ENCODE measurements around the gene ZNF438.
"Not testable (repeated sequence)": the region's sequence is repeated elsewhere in the genome, so short reads cannot be mapped to it uniquely, and the experiment has no call there.

The ZNF438 gene

GRCh38 chr10:31010062-31010461, 21.6 kb downstream of the ZNF438 start:
- no peak for DNase-seq

DNA sequence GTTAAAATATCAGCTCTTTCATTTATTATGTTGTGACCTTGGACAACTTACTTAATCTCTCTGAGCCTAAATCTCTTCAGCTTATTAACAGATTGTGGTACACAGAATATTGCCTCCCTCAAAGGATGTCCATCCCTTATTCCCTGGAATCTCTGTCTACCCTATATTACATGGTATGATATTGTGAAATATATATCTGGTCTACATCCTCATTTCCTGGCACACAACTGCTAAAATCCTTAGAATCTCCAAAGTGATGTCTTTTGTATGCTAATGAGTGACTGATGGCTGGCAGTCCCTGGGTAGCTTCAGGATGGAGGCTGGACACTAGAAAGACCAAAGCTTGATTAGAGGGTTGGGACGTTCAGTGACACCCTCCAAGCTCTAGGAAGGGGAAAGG, 25.8 kb downstream of the ZNF438 start:
- no peak for DNase-seq

DNA sequence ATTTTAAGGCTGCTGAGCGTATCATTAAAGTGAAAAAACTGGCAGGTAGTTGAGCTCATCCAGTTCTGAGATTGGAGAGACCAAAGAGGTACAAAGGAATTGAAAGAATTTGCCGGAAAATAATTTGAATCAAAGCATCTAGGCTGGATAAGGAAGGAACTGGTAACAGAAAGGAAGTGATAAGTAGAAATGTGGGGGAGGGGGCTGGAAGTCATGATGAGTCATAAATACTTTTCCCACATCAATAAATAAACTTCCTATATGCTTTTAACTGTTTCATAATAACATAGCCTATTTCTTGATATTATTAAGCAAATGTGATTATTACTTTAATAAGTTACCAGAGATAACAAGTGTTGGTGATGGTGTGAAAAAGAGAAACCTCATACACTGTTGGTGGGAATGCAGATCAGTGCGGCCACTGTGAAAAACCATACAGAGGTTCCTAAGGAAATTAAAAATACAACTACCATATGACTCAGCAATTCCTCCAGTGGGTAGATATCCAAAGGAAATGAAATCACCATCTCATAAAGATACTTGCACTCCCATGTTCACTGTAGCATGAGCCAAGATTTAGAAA, 27.0 kb downstream of the ZNF438 start:
- DNase-seq: no peak

DNA sequence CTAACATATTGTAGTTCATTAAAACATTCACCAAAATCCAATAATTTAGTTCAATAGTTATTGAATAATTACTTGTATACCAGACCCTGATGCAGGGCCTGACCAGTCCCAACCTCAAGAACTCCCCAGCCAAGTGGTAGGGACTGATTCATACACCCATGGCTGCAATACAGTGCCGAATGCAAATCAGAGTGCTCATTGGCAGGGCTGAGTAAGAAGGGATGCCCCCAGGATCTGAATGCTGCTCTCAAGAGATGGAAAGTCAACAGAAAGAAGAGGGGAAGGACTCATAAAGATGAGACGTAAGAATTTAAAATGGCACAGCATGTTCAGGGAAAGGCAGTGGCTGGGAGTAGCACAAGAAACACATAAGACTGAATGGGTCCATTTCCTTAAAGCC, 29.9 kb downstream of the ZNF438 start:
- DNase-seq: no peak

GRCh38 chr10:31000867-31001266, 30.8 kb downstream of the ZNF438 start:
- no peak for DNase-seq

DNA sequence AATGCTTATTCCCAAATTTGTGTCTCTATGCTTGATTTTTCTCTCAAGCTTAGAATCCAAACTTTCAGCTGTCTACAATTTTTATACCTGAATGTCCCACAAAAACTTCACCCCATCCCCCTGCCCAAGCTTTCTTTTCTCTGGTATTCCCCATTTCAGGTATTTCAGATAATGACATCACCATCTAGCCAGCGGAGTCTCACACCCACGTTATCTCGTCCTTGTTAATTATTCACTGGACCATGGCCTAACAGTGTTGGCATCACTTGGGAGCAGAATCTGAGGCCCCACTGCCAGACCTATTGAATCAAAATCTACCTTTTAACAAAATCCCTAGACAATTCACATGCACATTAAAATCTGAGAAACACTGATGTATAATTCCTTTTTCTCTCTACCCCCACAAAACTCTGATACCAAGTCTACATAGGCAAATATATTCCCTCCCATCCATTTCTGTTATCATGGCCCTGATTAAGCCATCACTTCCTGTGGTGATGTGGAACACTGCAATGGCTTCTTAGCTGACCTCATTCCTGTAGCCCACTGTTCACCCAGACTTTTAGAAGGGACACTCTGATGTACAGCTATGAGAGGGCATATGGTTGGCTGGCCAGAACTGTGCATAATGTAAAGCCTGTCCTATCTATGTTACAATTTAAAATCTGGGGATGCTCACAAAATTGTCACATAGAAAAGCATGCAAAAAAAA, 31.4 kb downstream of the ZNF438 start:
- no peak for DNase-seq

DNA sequence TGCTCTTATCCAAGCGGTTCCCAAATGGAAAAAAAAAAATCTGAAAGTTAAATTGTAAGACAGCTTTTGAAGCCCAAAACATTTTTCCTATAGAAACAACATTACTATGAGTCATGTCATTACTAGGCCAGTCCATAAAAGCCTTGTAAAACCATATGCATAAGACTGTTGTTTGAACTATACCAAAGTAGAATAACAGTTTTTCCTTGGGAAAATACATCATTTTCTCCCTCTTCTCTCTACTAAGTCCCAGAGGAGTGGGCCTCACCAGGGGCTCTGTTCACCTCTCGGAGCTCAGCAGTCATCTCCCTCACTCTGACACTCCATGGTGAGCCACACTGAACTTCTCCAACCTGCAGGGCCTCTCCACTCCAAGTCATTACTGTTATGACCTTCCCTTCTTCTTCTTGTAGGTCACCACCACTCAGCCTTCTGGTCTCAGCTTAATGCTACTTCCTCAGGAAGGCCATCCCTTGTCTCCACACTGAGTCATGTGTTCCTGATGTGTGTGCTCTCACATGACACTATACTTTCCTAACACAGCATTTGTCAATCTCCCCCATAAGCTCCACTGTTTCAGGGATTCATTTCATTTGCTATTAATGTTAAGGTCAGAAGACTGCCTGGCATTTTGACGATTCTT, 32.5 kb downstream of the ZNF438 start:
- no peak for DNase-seq

GRCh38 chr10:30997536-30998235, 34.0 kb downstream of the ZNF438 start:
- DNase-seq: no peak

DNA sequence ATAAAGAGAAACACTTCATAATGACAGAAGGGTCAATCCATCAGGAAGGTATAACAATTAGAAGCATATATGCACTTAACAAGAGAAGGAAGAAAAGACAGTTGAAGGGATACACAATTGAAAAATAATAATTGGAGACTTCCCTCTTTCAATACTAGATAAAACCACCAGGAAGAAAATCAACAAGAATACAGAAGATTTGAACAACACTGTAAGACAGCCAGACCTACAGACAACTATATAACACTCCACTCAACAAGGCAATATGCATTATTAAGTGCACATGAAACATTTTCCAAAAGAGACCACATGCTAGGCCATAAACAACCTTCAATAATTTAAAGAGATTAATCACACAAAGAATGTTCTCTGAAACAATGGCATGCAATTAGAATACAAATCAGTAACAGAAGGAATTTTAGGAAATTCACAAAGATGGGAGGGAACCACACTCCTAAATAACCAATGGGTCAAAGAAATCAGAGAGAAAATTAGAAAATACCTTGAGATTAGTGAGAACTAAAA, 35.1 kb downstream of the ZNF438 start:
- DNase-seq: no peak

GRCh38 chr10:30995081-30995770, 36.4 kb downstream of the ZNF438 start:
- DNase-seq: no peak

DNA sequence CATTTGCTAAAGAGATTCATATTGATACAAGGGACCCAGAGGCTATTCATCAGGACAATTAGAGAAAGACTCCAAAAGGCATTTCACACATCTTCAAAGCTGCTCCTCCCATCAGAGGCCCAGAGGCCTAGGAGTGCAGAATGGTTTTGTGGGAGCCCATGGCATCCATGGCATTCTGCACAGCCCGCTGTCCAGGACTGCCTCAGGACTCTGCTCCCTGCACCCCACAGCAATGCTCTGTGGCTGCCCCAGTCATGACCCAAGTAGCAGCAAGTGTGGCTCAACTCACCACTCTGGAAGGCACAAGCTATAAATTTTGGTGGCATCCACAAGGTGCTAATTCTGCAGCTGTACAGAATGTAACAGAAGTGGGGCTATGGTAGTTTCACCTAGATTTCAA, 38.5 kb downstream of the ZNF438 start:
- no peak for DNase-seq

DNA sequence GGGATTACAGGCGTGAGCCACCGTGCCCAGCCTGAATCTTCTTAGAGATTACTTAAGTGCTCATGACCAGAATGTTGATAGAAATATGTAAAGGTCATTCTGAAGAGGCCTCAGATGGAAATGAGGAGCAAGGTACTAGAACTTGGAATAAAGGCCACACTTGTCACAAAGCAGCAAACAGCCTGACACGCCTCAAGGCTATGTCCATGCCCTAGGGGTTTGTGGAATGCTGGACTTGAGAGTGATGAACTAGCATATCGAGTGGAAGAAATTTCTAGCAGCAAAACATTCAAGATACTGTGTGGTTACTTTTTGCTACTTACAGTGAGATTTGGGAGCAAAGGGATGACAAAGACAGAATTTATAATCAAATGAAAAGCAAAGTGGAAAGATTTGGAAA, 39.0 kb downstream of the ZNF438 start:
- DNase-seq: no peak

GRCh38 chr10:30991647-30992011, 40.0 kb downstream of the ZNF438 start:
- no peak for DNase-seq

GRCh38 chr10:30990971-30991646, 40.6 kb downstream of the ZNF438 start:
- no peak for DNase-seq

DNA sequence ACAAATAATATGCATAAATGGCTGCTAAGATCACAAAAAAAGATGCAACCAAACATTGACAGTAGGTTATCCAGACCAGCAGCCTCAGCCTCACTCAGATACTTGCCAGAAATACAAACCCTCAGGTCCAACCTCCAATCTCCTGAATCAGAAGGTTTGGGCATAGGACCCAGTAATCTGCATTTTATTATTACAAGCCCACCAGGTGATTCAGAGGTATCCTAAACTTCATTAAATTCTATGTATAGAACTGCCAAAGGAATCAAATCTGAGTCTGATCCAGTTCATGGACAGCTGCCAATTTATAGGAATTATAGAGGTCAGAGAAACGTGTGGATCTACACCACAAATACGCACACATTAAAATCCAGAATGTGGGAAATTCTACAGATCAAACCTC, 41.3 kb downstream of the ZNF438 start:
- DNase-seq: no peak

DNA sequence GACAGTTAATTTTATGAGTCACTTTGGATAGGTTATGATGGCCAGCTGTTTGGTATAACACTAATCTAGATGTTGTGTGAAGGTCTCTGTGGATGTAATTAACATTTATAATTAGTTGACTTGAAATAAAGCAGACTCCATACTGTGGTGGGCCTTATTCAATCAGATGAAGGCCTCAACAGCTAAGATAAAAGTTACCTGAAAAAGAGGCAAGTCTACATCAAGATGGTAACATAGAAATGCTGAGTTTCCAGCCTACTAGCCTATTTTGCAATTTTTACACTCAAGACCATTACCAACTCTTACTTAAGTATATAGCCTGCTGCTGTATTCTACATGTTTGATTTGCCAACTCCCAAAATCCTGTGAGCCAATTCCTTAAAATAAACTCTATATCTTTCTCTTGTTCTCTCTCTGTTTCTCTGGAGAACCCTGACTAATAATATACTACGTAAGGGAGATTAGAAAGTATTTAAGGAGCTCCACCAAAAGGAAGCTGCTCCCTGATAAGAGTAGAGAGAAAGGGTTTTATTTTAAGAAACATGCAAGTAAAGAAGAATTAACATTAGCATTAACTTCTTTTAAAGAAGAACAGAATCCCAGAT, 42.7 kb downstream of the ZNF438 start:
- no peak for DNase-seq

- DNase-seq: no peak
These were observed 44.2 kb downstream of the ZNF438 start for GRCh38 chr10:30987463-30987862.

DNA sequence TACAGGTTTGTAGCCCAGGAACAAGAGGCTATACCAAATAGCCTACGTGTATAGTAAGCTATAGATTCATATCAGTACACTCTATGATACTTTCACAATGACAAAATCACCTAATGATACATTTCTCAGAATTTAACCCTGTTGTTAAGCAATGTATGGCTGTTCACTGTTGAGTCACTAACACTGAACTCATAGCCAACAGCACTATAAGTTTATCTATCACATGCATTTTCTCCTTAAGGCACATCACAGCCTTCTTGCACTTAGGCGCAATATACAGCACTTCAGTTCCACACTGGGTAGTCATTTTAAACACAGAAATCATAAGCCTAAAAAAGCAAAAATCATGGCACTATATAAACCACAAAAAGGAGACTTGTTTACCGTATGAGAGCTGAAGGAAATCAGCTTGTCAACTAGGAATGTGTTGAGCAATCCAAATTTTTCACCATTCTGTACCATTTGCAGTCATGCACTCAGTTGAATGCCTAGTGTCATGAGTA, 45.6 kb downstream of the ZNF438 start:
- no peak for DNase-seq

GRCh38 chr10:30985512-30985911, 46.2 kb downstream of the ZNF438 start:
- DNase-seq: no peak

- DNase-seq: no peak
These were observed 46.9 kb downstream of the ZNF438 start for GRCh38 chr10:30984563-30985328.

DNA sequence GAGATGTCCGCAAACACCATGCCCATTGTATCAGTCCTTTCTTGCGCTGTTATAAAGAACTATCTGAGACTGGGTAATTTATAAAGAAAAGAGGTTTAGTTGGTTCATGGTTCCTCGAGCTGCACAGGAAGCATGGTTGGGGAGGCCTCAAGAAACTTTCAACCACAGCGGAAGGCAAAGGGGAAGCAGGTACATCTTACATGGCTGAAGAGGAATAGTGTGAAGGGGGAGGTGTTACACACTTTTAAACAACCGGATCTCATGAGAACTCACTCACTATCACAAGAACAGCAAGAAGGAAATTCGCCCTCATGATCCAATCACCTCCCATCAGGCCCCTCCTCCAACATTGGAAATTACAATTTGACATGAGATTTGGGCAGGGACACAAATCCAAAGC, 48.5 kb downstream of the ZNF438 start:
- not testable (repeated sequence) for DNase-seq

Data from NCI-H774 (cell line).